GM21717 (cell line): Measurements from ENCODE around the gene ABCB11.
"Not testable (repeated sequence)": the region's sequence is repeated elsewhere in the genome, so short reads cannot be mapped to it uniquely, and the experiment has no call there.

ENCODE experiments used
- ATAC-seq: cut with Tn5 transposase; IDR thresholded peaks from one replicate; pipeline ENCODE4 v1.9.1; 2021; ENCODE audit warnings: mild to moderate bottlenecking, moderate library complexity; ENCODE audit not compliant: unreplicated experiment

ABCB11 gene

GRCh38 chr2:168901003-168901402 lies 130.1 kb downstream of the ABCB11 start, which contains the start of gene G6PC2:
G6PC2 (plus strand) TSS chr2:168901291; CDS start chr2:168901332, 41 bp downstream.
- no peak for ATAC-seq

- no peak for ATAC-seq
Observed at GRCh38 chr2:168897449-168897848, 133.7 kb downstream of the ABCB11 start.

- no peak for ATAC-seq
Observed at GRCh38 chr2:168896783-168897182, 134.3 kb downstream of the ABCB11 start.

- ATAC-seq: no peak
Observed at GRCh38 chr2:168895771-168896170, 135.4 kb downstream of the ABCB11 start.

GRCh38 chr2:168894720-168895119 lies 136.4 kb downstream of the ABCB11 start:
- ATAC-seq: no peak

- no peak for ATAC-seq
Observed at GRCh38 chr2:168894101-168894500, 137.0 kb downstream of the ABCB11 start.

GRCh38 chr2:168892327-168892726 lies 138.8 kb downstream of the ABCB11 start:
- no peak for ATAC-seq

- peak; percentile 100 for ATAC-seq
Observed at GRCh38 chr2:168890006-168890782, 140.9 kb downstream of the ABCB11 start, which contains the start of gene SPC25. SPC25 (minus strand) TSS chr2:168890430; CDS start chr2:168889519, 911 bp downstream.

- ATAC-seq: peak; percentile 4
Observed at GRCh38 chr2:168889635-168890005, 141.5 kb downstream of the ABCB11 start.

- ATAC-seq: no peak
Observed at GRCh38 chr2:168884975-168885374, 146.1 kb downstream of the ABCB11 start.

GRCh38 chr2:168882163-168882562 lies 149.0 kb downstream of the ABCB11 start:
- not testable (repeated sequence) for ATAC-seq

GRCh38 chr2:168874368-168875054 lies 156.6 kb downstream of the ABCB11 start:
- no peak for ATAC-seq

GRCh38 chr2:168870824-168871223 lies 160.3 kb downstream of the ABCB11 start:
- not testable (repeated sequence) for ATAC-seq
